GM21526 (cell line): ENCODE measurements around the gene ESRRG.
"Not testable (repeated sequence)": the region's sequence is repeated elsewhere in the genome, so short reads cannot be mapped to it uniquely, and the experiment has no call there.

Source experiments
- ATAC-seq: cut with Tn5 transposase; IDR thresholded peaks from one replicate; pipeline ENCODE4 v1.9.1; 2021; ENCODE audit warnings: moderate library complexity; ENCODE audit not compliant: unreplicated experiment, low FRiP score

ESRRG gene

DNA sequence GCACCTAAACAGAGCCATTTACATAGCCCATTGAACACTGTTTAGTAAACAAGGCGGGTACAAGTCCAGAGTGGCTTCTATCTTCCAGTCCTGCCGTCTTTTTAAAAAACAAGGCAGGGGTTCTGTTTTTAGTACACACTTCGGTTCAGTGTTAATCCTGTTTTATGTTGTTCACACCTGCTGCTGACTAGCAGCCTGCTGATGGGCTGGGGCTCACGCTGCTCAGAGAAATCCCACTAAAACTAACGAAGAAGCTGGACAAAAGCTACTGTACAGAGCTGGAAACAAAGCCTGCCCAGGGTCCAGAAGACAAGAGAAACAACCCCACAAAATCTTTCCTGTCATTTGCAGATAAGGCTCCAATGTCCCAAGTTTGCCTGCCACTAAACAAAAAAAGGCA is 13.2 kb downstream of the ESRRG start:
- ATAC-seq, result no peak

DNA sequence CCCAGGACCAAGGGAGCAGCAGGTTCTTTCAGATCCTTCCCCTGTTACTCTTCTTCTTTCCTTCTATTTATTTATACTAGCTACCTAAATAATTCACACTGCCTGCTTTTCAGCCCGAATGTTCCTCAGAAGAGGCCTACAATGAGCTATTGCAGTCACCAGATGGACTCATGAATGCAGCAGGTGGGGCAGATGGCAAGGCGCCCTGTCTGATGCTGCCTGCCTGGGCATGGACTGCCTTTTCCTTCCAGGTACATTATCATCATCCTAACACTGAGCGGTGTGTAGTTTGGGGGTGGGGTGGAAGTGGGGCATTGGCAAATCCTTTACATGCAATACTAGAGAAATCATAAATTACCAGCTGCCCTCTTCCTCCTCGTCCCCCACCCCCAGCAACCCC is 17.6 kb downstream of the ESRRG start:
- no peak for ATAC-seq

DNA sequence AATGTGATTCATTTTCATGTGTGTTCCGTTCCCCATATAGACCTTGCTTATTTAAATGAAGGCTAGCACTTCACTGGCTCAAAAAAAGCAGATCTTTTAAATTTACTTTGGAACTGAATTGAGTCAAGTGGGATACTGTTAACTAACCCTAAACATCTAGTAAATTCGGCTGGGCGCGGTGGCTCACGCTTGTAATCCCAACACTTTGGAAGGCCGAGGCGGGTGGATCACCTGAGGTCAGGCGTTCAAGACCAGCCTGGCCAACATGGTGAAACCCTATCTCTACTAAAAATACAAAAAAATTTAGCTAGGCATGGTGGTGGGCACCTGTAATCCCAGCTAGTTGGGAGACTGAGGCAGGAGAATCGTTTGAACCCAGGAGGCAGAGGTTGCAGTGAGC is 19.2 kb downstream of the ESRRG start:
- not testable (repeated sequence) for ATAC-seq

DNA sequence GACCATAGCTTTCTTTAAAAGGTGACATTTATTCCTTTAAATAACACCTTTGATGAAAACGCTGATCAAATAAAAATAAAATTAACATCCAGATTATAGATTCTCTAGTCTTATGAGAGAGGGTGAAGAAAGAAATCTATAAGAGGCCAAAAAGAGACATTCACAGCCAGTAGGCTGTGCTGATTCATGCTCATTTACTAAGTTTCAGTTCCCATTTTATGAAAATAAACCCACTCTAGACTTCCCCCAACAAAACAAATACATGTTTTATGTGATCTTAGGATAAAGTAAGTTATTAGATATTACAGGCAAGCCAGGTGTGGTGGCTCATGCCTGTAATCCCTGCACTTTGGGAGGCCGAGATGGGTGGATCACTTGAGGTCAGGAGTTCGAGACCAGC is 21.1 kb downstream of the ESRRG start:
- ATAC-seq, result peak; percentile 94

DNA sequence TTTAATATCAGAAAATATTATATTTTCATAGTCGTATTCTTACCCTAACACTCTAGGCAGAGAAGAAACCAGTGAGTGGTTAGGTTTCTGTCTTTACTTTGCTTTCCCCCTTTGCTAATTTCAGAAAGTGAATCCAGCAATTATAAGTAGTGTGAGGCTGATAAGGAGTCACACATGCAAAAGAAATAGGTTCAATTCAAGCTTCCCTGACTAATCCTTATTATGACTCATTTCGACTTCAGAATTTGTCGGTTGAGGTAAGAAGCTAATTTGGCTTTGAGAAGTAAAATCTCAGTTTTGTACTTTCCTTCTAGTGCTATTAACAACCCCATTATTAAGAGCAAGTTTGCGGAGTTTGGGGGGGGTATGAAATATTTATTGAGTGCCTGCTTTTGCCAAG is 22.4 kb downstream of the ESRRG start:
- ATAC-seq, result no peak

DNA sequence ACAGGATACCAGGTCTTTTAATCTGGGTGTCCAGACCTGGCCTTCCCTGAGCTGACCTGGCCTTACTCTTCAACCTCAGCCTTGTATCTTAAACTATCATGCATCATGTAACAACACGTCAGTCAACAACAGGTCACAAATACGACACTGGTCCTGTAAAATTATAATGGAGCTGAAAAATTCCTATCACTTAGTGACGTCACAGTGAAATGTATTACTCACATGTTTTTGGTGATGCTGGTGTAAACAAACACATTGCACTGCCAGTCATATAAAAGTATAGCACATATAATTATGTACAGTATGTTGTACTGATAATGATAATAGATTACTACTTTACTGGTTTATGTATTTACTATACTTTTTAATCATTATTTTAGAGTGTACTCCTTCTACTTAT is 31.5 kb downstream of the ESRRG start:
- ATAC-seq, result no peak

DNA sequence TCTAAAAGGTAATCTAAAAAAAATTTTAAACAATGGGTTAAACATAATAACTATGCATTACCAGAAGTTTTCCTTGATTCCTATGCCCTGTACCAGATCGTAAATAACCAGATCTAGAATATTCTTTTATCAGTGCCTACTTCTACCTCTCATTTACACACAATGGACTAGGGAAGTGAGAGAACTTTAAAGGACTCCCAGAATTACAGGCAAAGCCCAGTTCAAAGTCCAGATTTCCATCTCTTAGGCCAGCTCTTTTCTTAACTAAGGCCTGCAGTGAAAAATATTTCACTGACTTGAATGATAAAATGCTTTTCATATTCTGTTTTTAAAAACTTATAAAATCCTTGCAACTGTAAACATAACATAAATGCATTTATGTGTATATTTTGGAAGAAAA is 32.6 kb downstream of the ESRRG start:
- ATAC-seq, result no peak

DNA sequence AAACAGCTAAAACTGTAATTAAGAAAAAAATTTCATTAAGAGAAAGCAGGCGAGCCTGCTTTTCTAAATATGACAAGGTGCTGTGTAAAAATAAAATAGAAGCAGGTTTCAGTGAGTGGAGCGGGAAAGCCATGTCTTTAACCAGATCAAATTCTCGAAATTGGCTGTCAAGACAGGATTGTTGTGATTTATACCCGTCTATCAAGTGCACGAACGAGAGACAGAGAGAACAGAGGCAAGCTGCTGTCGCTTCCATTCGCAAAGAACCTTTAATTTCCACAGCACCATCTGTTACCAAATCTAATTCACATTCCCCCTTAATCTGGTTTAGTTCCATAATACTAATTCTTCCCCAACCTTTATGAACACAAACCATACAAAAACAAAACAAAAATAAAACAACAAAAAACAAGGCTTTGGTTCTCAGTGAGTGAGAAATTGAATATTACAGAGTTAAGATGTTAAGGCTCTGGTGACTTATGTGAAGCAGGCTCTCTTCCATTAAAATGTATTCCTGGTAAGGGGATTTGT is 35.0 kb downstream of the ESRRG start:
- no peak for ATAC-seq

DNA sequence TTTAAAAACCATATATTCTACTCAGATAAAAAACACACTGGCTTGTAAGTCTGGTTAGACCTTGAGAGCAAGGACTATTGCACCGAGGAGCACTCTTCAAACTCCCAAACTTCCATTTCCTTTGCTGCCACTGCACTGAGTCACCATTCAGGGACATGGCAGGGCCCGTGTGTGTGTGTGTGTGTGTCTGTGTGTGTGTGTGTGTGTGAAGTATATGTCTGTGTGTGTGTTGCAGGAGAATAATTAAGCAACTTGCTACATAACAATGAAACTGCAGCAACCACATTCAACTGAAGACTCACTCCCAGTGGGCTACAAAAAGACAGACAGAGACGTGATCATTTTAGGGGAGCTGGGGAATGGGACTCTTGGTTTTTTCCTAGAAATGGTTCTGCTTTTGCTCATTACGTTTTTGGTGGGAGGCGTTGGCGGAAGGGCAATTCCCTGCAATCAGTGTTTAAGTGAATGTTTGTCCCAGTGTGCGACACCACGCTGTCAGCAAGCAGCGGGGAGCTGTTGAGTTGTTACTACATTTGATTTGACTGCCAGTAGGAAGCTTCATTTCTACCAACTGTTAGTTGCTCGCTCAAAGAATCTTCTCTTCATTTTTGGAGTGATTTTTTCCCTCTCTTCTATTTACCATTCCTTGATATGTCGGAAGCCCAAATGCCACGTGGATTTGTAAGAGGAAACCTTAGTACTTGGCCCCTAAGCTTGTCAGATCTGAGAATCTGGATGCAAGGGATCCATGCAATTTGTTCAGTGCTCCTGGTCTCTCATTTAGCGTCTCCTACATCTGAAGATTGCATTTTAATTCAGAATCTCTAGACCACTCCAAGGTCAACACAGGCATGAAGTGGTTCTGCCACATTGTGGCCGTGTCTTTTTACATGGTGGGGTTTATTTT is 36.1 kb downstream of the ESRRG start:
- ATAC-seq, result no peak

DNA sequence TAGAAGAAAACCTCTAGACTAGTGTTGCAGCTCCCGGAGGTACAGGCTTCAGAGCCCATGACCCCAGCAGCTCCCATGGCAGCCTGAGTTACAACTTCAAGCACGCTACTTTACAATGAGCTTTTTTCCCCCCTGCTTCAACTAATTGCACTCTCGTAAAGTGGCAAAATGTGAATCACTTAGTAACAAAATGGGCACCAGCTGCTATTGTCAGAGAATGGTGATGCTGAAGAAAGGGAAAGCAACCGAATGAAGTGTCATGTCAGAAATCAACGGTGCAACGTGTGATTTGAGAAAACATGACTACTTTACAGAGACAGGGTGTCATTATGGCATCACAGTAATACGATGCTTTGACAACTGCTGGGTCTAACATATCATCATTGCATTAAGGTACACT is 40.5 kb downstream of the ESRRG start:
- no peak for ATAC-seq

DNA sequence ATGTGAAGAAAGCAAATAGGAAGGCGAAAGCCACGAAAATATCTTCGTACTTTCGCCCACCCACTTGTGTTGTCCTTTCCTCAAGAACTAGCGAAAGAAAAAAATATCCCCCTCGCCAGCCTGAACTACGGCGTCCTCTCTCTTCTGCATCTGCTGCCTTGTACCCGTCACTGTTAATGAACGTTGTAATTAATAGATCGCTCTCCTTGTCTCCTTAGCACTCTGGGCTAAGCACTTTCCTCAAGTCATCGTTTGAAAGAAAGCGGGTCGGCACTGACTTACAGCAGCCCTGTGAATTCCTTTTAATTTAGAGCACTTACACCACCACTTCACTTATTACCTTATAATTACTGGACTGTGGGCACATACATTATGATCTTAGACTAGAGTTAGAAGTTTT is 44.1 kb downstream of the ESRRG start:
- no peak for ATAC-seq

DNA sequence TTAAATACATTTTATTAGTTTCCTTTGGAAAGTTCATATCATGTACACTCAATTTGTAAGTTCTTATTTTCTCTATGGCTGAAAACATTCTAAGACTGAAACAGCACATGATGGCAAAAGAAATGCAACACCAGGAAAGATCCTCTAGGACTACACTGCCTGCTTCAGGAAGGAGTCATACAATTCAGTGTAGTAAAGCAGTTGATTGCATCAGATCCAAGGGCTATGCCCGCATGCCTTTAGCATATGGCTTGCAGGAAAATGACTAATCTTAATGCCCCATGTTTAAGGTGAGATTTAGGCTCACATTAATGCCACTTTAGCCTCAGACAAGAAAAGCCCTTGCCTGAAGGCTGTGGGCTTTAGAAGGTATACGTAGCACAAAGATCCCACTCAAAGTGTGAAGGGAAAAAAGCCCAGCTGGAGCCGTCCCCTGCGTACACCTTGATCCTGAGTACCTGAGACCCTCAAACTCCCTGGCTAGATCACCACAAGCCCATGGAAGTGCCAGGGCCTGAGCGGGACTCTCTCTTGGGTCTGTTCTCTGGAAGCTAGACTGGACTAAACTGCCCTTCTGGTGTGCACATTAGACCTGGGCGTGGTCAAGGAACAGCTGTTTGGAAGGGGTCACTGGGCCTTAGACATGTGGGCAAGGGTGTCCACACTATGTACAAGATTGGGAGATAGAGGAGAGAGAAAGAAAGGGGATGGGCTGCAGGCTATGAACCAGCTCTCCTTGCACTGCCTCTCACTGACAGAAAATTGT is 52.9 kb downstream of the ESRRG start:
- ATAC-seq, result no peak

DNA sequence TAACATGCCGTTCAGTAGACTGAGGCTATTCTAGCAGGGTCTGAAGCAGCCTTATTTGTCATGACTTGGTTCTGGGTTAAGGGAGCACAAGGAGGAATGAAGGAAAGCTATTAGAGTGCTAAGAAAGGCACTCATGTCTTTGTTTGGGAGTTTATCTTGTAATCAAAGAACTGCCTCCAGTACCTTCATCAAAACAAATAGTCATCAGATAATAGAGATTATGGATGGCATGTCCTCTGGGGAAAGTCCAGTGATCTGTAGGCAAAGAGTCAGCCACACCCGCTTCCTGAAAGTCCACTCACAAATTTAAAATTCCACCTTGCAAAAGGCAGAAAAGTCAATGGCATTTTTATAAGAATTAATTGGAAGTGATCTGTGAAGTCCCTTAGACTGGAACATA is 56.8 kb downstream of the ESRRG start:
- no peak for ATAC-seq

DNA sequence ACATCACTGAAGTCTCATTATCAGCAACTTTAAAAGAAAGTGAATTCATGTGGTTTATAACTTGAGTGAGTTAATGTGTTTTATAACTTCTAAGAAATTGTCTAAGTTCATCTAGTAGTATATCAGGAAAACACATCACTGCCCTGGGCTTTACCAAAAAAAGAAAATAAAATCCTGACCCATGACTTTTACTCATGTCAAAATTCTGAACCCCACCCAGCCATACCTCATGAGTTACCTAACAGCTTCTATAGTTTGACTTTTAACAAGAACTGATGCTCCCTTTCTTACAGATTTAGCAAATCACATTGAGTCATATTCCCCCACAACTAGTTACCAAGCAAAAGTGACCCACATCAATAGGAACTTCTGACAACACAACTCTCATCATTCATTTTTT is 57.4 kb downstream of the ESRRG start:
- no peak for ATAC-seq

DNA sequence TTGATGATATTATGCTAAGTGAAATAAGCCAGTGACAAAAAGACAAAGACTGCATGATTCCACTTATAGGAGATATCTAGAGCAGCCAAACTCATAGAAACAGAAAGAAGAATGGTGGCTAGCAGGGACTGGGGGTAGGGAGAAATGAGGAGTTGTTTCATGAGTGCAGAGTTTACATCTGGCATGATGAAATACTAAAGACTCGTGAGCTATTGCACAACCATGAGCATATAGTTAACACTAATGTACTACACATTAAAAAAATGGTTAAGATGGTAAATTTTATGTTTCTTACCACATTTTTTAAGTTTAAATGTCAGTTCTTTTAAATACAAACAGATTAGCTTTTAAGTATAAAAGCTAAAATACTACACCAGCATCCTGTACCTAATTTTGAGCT is 57.8 kb downstream of the ESRRG start:
- ATAC-seq, result no peak

DNA sequence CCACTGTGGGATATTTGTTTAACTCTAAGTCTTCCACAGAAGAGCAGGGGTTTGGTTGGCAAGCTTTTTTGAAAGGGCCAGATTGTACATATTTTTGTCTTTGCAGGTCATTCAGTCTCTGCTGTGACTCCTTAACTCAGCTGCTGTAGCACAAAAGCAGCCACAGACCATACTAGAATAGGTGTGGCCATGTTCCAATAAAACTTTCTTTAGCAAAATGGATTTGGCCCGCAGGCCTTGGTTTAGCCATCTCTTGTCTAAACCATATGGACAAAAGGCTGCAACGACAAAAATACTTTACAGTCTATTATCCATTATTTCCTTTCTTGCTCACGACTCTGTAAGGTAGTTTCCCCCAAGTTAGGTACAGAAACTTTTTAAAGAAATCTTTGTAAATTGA is 60.5 kb downstream of the ESRRG start:
- no peak for ATAC-seq

DNA sequence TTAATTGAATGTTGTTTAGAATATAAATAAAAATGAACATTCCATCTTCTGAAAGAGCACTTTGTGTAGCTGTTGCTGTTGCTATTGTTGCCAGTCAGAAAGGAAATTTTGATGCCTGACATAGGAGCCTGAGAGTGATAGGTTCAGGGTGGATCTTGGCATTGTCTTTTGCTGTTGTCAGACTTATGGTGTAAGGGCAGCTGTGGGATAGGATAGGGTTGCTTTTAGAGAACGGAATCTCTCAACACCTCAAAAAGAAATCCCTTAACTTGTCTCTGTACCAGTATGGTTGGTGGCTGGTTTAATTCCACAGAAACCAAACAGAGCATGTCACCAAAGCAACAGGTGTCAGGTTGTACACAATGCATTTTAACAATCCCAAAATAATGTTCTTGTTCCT is 62.7 kb downstream of the ESRRG start:
- no peak for ATAC-seq

DNA sequence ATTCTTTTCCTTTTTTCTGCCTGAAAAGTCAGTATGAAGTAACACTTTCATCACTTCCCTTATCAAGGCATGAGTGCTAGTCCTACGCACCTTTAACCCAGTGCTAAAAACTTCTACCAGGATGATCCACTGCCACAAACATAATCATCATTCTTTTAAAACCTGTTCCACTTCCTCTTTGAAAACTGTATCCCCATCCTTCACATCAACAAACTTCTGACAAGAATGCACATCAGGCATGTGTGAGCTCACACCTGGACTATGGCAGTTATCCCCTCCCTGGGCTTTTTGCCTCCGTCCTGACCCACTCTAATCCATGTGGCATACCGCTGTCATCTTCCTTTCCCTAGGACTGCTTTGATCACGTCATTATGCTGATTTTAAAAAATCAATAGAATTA is 70.2 kb downstream of the ESRRG start:
- ATAC-seq, result no peak

DNA sequence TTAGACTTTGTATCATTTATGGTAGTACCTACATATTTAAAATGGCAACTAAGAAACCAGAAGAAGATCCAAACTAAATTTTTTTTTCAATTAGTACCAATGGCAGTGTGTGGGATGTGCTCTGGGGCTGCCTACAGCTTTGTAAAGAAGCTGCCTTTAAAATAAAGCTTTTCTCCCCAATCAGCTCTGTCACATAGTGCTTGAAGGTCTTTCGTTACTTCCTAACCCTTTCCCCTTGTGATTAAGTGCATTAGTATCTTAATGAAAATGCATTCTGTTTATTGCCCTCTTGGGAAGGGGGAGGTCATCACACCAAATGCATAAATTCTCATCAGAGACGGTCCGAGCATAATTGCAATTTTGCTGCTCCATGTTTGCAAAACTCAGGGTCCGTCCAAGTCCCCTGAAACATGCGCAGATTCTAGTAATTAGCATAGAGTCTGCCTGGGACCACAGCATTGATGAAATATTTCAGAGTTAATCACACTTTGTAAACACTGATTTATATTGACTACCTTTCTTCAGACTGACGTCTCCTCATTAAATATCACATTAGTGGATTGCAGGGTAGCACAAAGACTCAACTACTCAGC is 71.3 kb downstream of the ESRRG start:
- no peak for ATAC-seq

DNA sequence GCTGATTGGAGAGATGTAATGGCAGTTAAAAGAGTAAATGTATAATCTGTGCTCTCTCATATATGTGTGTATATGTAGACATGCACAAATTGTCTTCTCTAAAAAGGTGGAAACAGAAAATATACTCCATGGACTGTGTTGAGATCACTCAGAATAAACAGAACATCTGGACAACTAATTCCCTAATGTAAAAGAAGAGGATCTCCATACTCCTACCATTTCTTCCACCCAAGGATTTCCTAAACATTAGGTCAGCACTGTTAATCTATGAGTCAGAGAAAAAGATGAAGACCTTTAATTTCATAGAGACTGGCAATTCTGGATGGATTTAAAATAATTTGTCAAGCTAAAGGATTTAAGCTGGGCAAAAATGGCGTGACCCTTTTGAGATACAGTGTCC is 80.1 kb downstream of the ESRRG start:
- ATAC-seq, result no peak
